H1 (cell line): Measurements from ENCODE around the gene SULT2B1. TPM values are rescaled to one million over a fixed set of nuclear protein-coding genes. Genes with fewer than 3 reads are reported as not detected.

Experiments used
- CTCF ChIA-PET: fragments of 300-600 bp; sonication (Branson Sonifier 250); formaldehyde crosslinking; loops from one replicate; lab custom pipeline; 2021; ENCODE audit not compliant: partially characterized antibody; lab: Charles Lee
- POLR2A ChIA-PET: fragments of 300-600 bp; sonication (Branson Sonifier 250); formaldehyde crosslinking; loops from one replicate; lab custom pipeline; 2021; ENCODE audit warnings: inconsistent platforms; ENCODE audit not compliant: partially characterized antibody; lab: Charles Lee
- DNase-seq, 2 experiments: peaks; one replicate each; pipeline versions ENCODE4 v3.0.0 to v3.0.0-alpha.2; 2010 to 2022; ENCODE audit warnings: low spot score in 2 of 2, low read depth in 1 of 2, mixed read lengths in 1 of 2
- FAIRE-seq: peaks from 2 replicates; lab custom pipeline; 2011; peaks lifted over from hg19 to GRCh38; lab: Jason Lieb, UNC
- H2AFZ ChIP-seq: 2 replicates; pipeline ENCODE4 v1.8.1; 2012; ENCODE audit warnings: low read length, inconsistent platforms
- H2AK5ac ChIP-seq: 2 replicates; pipeline ENCODE4 v1.6.1; 2013; ENCODE audit warnings: low read depth, low read length
- H2BK120ac ChIP-seq: replicated peaks from 2 replicates; pipeline ENCODE3; 2013; ENCODE audit warnings: low read depth, low read length, inconsistent platforms
- H2BK12ac ChIP-seq: 2 replicates; pipeline ENCODE4 v1.6.1; 2013; ENCODE audit warnings: low read depth, low read length
- H2BK15ac ChIP-seq: 2 replicates; pipeline ENCODE4 v1.6.1; 2013; ENCODE audit warnings: low read length
- H2BK20ac ChIP-seq: 2 replicates; pipeline ENCODE4 v1.6.1; 2013; ENCODE audit warnings: low read length
- H2BK5ac ChIP-seq: 2 replicates; pipeline ENCODE4 v1.6.1; 2013; ENCODE audit warnings: low read depth, low read length
- H3K14ac ChIP-seq: 2 replicates; pipeline ENCODE4 v1.6.1; 2013; ENCODE audit warnings: inconsistent platforms; ENCODE audit not compliant: insufficient read length
- H3K18ac ChIP-seq: 2 replicates; pipeline ENCODE4 v1.6.1; 2013; ENCODE audit warnings: low read length; ENCODE audit errors: extremely low read depth
- H3K23ac ChIP-seq: 2 replicates; pipeline ENCODE4 v1.6.1; 2013; ENCODE audit warnings: inconsistent platforms; ENCODE audit not compliant: insufficient read length
- H3K23me2 ChIP-seq: 2 replicates; pipeline ENCODE4 v1.6.1; 2013; ENCODE audit warnings: low read depth, low read length
- H3K27ac ChIP-seq: 2 replicates; pipeline ENCODE4 v1.6.1; 2011; ENCODE audit warnings: low read depth, low read length, inconsistent platforms
- H3K27me3 ChIP-seq, 4 experiments: replicated peaks in 1 of 4; 1 replicate in 1 of 4; 2 replicates in 3 of 4; pipeline versions ENCODE4 v1.6.1 to v1.8.1; 2011 to 2013; ENCODE audit warnings: low read length in 3 of 4, mild to moderate bottlenecking in 3 of 4, inconsistent platforms in 2 of 4, mixed read lengths in 2 of 4, moderate library complexity in 1 of 4; ENCODE audit not compliant: control insufficient read depth in 3 of 4, insufficient read depth in 3 of 4; ENCODE audit errors: extremely low read depth in 1 of 4
- H3K36me3 ChIP-seq, 4 experiments: 2 replicates each; pipeline versions ENCODE4 v1.6.1 to v1.8.1; 2011 to 2013; ENCODE audit warnings: mild to moderate bottlenecking in 4 of 4, low read length in 3 of 4, moderate library complexity in 2 of 4, control low read depth in 1 of 4, inconsistent platforms in 1 of 4; ENCODE audit not compliant: insufficient read depth in 4 of 4, control insufficient read depth in 2 of 4
- H3K4ac ChIP-seq: replicated peaks from 2 replicates; pipeline ENCODE3; 2013; ENCODE audit warnings: low read length, low read depth, mixed read lengths, inconsistent platforms; ENCODE audit not compliant: insufficient read length
- H3K4me1 ChIP-seq, 4 experiments: replicated peaks in 1 of 4; 1 replicate in 1 of 4; 2 replicates in 3 of 4; pipeline versions ENCODE4 v1.6.1 to v1.8.1; 2011 to 2013; ENCODE audit warnings: low read length in 3 of 4, inconsistent platforms in 2 of 4, mixed read lengths in 1 of 4; ENCODE audit not compliant: insufficient read depth in 4 of 4, control insufficient read depth in 3 of 4
- H3K4me2 ChIP-seq, 2 experiments: 2 replicates each; pipeline versions ENCODE4 v1.6.1 to v1.8.1; 2011 to 2013; ENCODE audit warnings: low read depth in 2 of 2, low read length in 2 of 2, control low read depth in 1 of 2, inconsistent platforms in 1 of 2, mild to moderate bottlenecking in 1 of 2; ENCODE audit not compliant: insufficient read depth in 1 of 2
- H3K4me3 ChIP-seq, 4 experiments: fragments of 200-600, 300-600 bp in 1 of 4; sonication (generic), shearing (Covaris generic), sonication (Bioruptor Twin) in 1 of 4; 2 replicates each; pipeline versions ENCODE4 v1.5.1 to v1.8.1; 2011 to 2016; ENCODE audit warnings: low read length in 4 of 4, low read depth in 3 of 4, control low read depth in 2 of 4, inconsistent platforms in 2 of 4, mild to moderate bottlenecking in 2 of 4, mixed read lengths in 1 of 4, moderate library complexity in 1 of 4; ENCODE audit not compliant: insufficient read depth in 2 of 4; ENCODE audit errors: extremely low read depth in 1 of 4
- H3K56ac ChIP-seq: replicated peaks from 2 replicates; pipeline ENCODE3; 2013; ENCODE audit warnings: low read depth, mild to moderate bottlenecking, mixed read lengths, low read length, inconsistent platforms; ENCODE audit not compliant: insufficient read length
- H3K79me1 ChIP-seq: 2 replicates; pipeline ENCODE4 v1.6.1; 2013; ENCODE audit warnings: low read depth, low read length, control low read depth
- H3K79me2 ChIP-seq, 2 experiments: 2 replicates each; pipeline versions ENCODE4 v1.6.1 to v1.8.1; 2012 to 2013; ENCODE audit warnings: low read length in 2 of 2, mild to moderate bottlenecking in 2 of 2, inconsistent platforms in 1 of 2; ENCODE audit not compliant: insufficient read depth in 2 of 2, control insufficient read depth in 1 of 2
- H3K9ac ChIP-seq, 4 experiments: replicated peaks in 1 of 4; 1 replicate in 1 of 4; 2 replicates in 3 of 4; pipeline versions ENCODE4 v1.6.1 to v1.8.1; 2011 to 2013; ENCODE audit warnings: low read depth in 3 of 4, low read length in 3 of 4, control low read depth in 2 of 4, mild to moderate bottlenecking in 2 of 4, moderate library complexity in 2 of 4, inconsistent platforms in 1 of 4; ENCODE audit errors: extremely low read depth in 1 of 4
- H3K9me3 ChIP-seq, 2 experiments: 2 replicates each; pipeline versions ENCODE4 v1.6.1 to v1.8.1; 2012 to 2013; ENCODE audit warnings: mild to moderate bottlenecking in 2 of 2, moderate library complexity in 2 of 2, control low read depth in 1 of 2, inconsistent platforms in 1 of 2, low read depth in 1 of 2, low read length in 1 of 2, mixed read lengths in 1 of 2; ENCODE audit not compliant: insufficient read depth in 2 of 2
- H4K20me1 ChIP-seq, 2 experiments: replicated peaks in 1 of 2; 2 replicates each; pipeline versions ENCODE3 to v1.8.1; 2011 to 2013; ENCODE audit warnings: inconsistent platforms in 2 of 2, low read length in 2 of 2, mild to moderate bottlenecking in 1 of 2; ENCODE audit not compliant: insufficient read depth in 2 of 2, control insufficient read depth in 1 of 2
- H4K5ac ChIP-seq: 2 replicates; pipeline ENCODE4 v1.6.1; 2013; ENCODE audit warnings: low read length, low read depth, mixed read lengths, inconsistent platforms; ENCODE audit not compliant: insufficient read length
- H4K8ac ChIP-seq: 2 replicates; pipeline ENCODE4 v1.8.0; 2013; ENCODE audit warnings: mild to moderate bottlenecking, moderate library complexity, low read length, inconsistent platforms; ENCODE audit not compliant: insufficient read depth; ENCODE audit errors: extremely low read depth
- H4K91ac ChIP-seq: replicated peaks from 2 replicates; pipeline ENCODE3; 2013; ENCODE audit warnings: low read length, mixed read lengths, inconsistent platforms; ENCODE audit not compliant: insufficient read length
- ATF3 ChIP-seq: IDR thresholded peaks from 2 replicates; pipeline ENCODE4 v1.6.1; 2011; ENCODE audit warnings: low read depth, mild to moderate bottlenecking, low read length; ENCODE audit not compliant: insufficient read depth
- CREB1 ChIP-seq: IDR thresholded peaks from 2 replicates; pipeline ENCODE4 v1.6.1; 2012; ENCODE audit warnings: inconsistent platforms
- CTCF ChIP-seq, 3 experiments: IDR thresholded peaks; 1 replicate in 2 of 3; 2 replicates in 1 of 3; pipeline versions ENCODE4 v1.5.1 to v1.6.1; 2011; ENCODE audit warnings: low read length in 3 of 3, mild to moderate bottlenecking in 3 of 3, inconsistent platforms in 2 of 3, low read depth in 1 of 3, moderate library complexity in 1 of 3; ENCODE audit not compliant: insufficient read depth in 1 of 3; ENCODE audit errors: control extremely low read depth in 1 of 3
- EGR1 ChIP-seq: IDR thresholded peaks from 2 replicates; pipeline ENCODE4 v1.6.1; 2011; ENCODE audit warnings: low read depth, low read length, borderline replicate concordance
- RFX5 ChIP-seq: IDR thresholded peaks from 2 replicates; pipeline ENCODE4 v1.6.1; 2011; ENCODE audit warnings: low read depth, low read length, improper control_type of control experiment, borderline replicate concordance
- SIN3A ChIP-seq, 2 experiments: IDR thresholded peaks in 1 of 2; conservative IDR thresholded peaks in 1 of 2; 2 replicates each; pipeline ENCODE4 v1.6.1; 2011 to 2012; ENCODE audit warnings: low read length in 2 of 2, improper control_type of control experiment in 1 of 2, low read depth in 1 of 2, mild to moderate bottlenecking in 1 of 2
- SIX5 ChIP-seq: IDR thresholded peaks from 2 replicates; pipeline ENCODE4 v1.6.1; 2011; ENCODE audit warnings: mild to moderate bottlenecking, low read depth, low read length
- SP2 ChIP-seq: IDR thresholded peaks from 2 replicates; pipeline ENCODE4 v1.6.1; 2012; ENCODE audit warnings: mild to moderate bottlenecking, low read length, inconsistent platforms
- whole genome bisulfite sequencing, 2 experiments: shearing (Covaris generic) in 1 of 2; methylation state at CpG; one replicate each; pipeline versions ENCODE4 v1.1.6 to v1.1.7; 2013 to 2015; ENCODE audit warnings: low lambda C conversion rate in 2 of 2, mixed read lengths in 2 of 2, inconsistent platforms in 1 of 2, low coverage in 1 of 2, missing lambda C conversion rate in 1 of 2; ENCODE audit not compliant: insufficient replicate concordance in 2 of 2, insufficient coverage in 1 of 2, insufficient read length in 1 of 2; ENCODE audit errors: extremely low coverage in 1 of 2, missing lambda C conversion rate in 1 of 2; 5-methylcytosine and 5-hydroxymethylcytosine counted together
- polyA plus RNA-seq, 7 experiments: library from polyadenylated mRNA; depleted of rRNA in 3 of 7; stranded (reverse) in 5 of 7; unstranded in 2 of 7; fragments of >200 nt in 5 of 7; fragments of 200-250 nt in 2 of 7; gene quantifications; 1 replicate in 5 of 7; 2 replicates in 1 of 7; 4 replicates in 1 of 7; pipeline versions ENCODE4 v1.2.1 to v1.2.3, GENCODE V29; 2011 to 2013; ENCODE audit warnings: missing spikeins in 2 of 7, mixed read lengths in 2 of 7
- total RNA-seq: library from RNA; stranded (reverse); fragmentation: NEBNext Ultra II Directional; extraction: Animal tissue kit (Norgen Biotek cat#: 25700); gene quantifications from 2 replicates; pipeline ENCODE4 v1.2.1, GENCODE V29; 2021

The SULT2B1 gene
- total and polyA plus RNA-seq, 2 of the 8 experiments (the other 6 are each of a cell fraction or from before 2014, with no cell fraction given) = 1.5 to 2.6 TPM

DNA sequence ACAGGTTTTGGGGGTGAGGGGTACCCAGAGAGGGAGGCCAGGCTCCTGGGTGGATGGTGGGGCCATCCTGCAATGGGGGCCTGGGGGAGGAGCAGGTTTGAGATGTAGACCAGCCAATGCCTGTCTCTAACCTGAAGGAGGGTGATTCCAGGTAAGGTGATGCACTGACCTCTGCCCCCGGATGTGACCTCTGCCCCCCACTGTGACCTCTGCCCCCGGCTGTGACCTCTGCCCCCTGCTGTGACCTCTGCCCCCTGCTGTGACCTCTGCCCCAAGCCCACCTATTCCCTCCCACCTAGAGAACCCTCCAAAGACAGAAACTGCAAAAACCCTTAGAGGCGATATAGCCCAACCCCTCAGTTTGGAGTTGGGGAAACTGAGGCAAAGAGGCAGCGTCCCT, 44.3 kb downstream of the SULT2B1 start:
- Histone ChIP-seq H3K4me2 (no peak overlapping the region), H4K91ac (no peak overlapping the region), H2AFZ (no peak overlapping the region), H3K4me1 (no peaks in the 10 kb centered on the region), H3K18ac (no peak overlapping the region), H4K20me1 (peaks cover 0 to 2% of the 10 kb centered on the region in 2 experiments), H3K9ac (no peak overlapping the region), H3K27me3 (0 out of 7 replicates have a peak, but pooled peaks cover 0 to 3% (median 0%) of the 10 kb centered on the region in 4 experiments), H3K4me3 (no peak overlapping the region), H3K36me3 (no peaks in the 10 kb centered on the region), H3K56ac (no peak overlapping the region), H2BK20ac (no peak overlapping the region), H3K4ac (no peak overlapping the region), H3K27ac (no peak overlapping the region), H2BK12ac (no peak overlapping the region), H2BK120ac (no peak overlapping the region), H3K79me1 (no peaks in the 10 kb centered on the region), H2AK5ac (no peak overlapping the region), H3K14ac (no peak overlapping the region), H2BK5ac (no peak overlapping the region), H3K79me2 (no peaks in the 10 kb centered on the region), H3K23ac (no peak overlapping the region), H4K5ac (no peak overlapping the region), H2BK15ac (no peak overlapping the region), H3K9me3 (no peaks in the 10 kb centered on the region), H3K23me2 (no peaks in the 10 kb centered on the region; the same call in 1 of the 2 replicates), H4K8ac (no peak overlapping the region)
- CTCF ChIA-PET = interaction anchor here (1.1 to 13.5 kb wide), 3 partner anchors 8 to 12 kb away, joined by 4 to 143 read pairs (median 6); partner anchors contain the start of gene SPACA4
- no peak for FAIRE-seq
- POLR2A ChIA-PET = interaction anchor here (3.8 to 16.9 kb wide), 2 partner anchors 12 to 20 kb away, joined by 17 to 175 read pairs; partner anchors contain the start of genes FAM83E, RPL18, SPACA4 and SPHK2
- TF ChIP-seq SIX5 (no peak), SIN3A (conservative IDR thresholded peaks at IDR 0.05 in 1 of 2, IDR thresholded peaks at IDR 0.05 in 1 of 2; ENCODE audit: low read depth in 1 of 2, low read length in 2 of 2) (no peak), CTCF (IDR thresholded peaks at IDR 0.05; ENCODE audit: control extremely low read depth in 1 of 3, insufficient read depth in 1 of 3, low read depth in 1 of 3, low read length in 3 of 3) (no peak), CREB1 (no peak), SP2 (no peak), ATF3 (no peak), RFX5 (no peak), EGR1 (no peak)
- WGBS, 2 experiments = 89% methylated on average over 3 of the region's 4 CpGs; no CpG with 5 or more reads in 1 of the 2 experiments
- DNase-seq = no peak
